Activated CD4-positive, alpha-beta memory T cell treated with anti-CD3 and anti-CD28 coated beads for 36 hours (primary cell): ENCODE results near the gene CRYBG3. TPM values are rescaled to one million over a fixed set of nuclear protein-coding genes. Genes with fewer than 3 reads are reported as not detected.

Experiments
- CTCF ChIA-PET: fragments of 350-600 bp; sonication (Branson Sonifier 250); formaldehyde crosslinking; loops from one replicate; lab custom pipeline; 2021; ENCODE audit warnings: antibody characterized with exemption, inconsistent platforms; lab: Charles Lee
- POLR2A ChIA-PET: fragments of 350-600 bp; sonication (Branson Sonifier 250); formaldehyde crosslinking; loops from one replicate; lab custom pipeline; 2021; ENCODE audit warnings: antibody characterized with exemption; lab: Charles Lee
- DNase-seq: peaks from one replicate; pipeline ENCODE4 v3.0.0-alpha.2; 2020
- H3K27ac Mint-ChIP-seq: one replicate; pipeline ENCODE4 v1.8.0; 2021; ENCODE audit warnings: mixed read lengths
- H3K27me3 Mint-ChIP-seq: one replicate; pipeline ENCODE4 v1.8.0; 2021; ENCODE audit warnings: mixed read lengths
- H3K36me3 Mint-ChIP-seq: one replicate; pipeline ENCODE4 v1.8.0; 2021; ENCODE audit warnings: mixed read lengths
- H3K4me1 Mint-ChIP-seq: one replicate; pipeline ENCODE4 v1.8.0; 2021; ENCODE audit warnings: low read depth, mixed read lengths
- H3K4me3 Mint-ChIP-seq: one replicate; pipeline ENCODE4 v1.8.0; 2021; ENCODE audit warnings: mild to moderate bottlenecking, mixed read lengths
- H3K9me3 Mint-ChIP-seq: one replicate; pipeline ENCODE4 v1.8.0; 2021; ENCODE audit warnings: mixed read lengths
- intact Hi-C: fragments of 100-400 bp; cut with micrococcal nuclease; formaldehyde crosslinking; loops from one replicate; pipeline ENCODE4 v1.15.1; 2023
- total RNA-seq, 2 experiments: library from RNA; stranded (reverse); gene quantifications; one replicate each; pipeline ENCODE4 v1.2.3, GENCODE V29; 2021

CRYBG3 gene
- total RNA-seq, 2 experiments from 2014 or later = 6.4 to 6.9 TPM

DNA sequence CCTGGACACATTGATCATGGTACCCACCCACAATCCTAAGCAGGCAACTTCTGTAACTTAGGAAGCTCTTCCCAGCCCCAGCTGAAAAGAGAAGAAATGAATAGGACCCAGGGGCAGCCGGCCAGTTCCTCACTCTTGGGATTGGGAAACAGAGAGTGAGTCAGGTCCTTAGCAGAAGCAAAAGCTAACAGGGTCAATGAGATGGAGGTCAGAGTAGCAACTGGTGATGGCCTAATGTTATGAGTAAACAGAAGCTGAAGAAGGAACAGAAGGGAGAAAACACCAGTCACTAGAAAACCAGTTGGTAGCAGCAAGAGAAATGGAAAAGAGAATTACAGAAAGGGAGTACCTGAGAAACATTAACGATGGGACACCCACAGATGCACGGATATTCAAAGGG is 130.5 kb downstream of the CRYBG3 start:
- Mint-ChIP-seq H3K27me3 (no peaks in the 10 kb centered on the region), H3K36me3 (peaks cover 62% of the 10 kb centered on the region), H3K27ac (no peak overlapping the region), H3K4me1 (no peaks in the 10 kb centered on the region), H3K9me3 (no peaks in the 10 kb centered on the region), H3K4me3 (no peak overlapping the region)
- POLR2A ChIA-PET = no interaction called here
- CTCF ChIA-PET = interaction anchor here (0.6 to 1.5 kb wide), 2 partner anchors 71 to 159 kb away, joined by 3 to 6 read pairs; no protein-coding TSS in a partner anchor
- DNase-seq = no peak
- intact Hi-C loops = no loop called here

DNA sequence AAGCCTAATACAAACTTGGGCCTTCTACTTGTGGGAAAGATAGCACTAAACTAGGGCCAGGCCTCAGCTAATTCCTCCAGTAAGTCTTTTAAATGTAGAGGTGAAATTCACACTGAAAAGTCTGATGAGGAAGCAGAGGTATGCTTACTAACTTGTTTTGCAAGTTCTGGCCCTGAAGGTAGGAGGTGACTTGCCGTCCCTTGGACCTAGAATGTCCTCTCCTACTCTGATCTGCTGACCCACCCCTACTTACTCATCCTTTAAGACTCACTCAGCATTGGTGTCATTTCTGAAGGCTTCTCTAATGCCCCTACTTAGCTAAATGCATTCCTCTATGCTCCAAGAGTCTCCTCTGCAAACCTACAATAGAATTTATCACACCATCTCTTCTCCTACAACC is 131.1 kb downstream of the CRYBG3 start:
- intact Hi-C loops = no loop called here
- Mint-ChIP-seq H3K4me3 (no peak overlapping the region), H3K9me3 (no peaks in the 10 kb centered on the region), H3K4me1 (no peaks in the 10 kb centered on the region), H3K27me3 (no peaks in the 10 kb centered on the region), H3K27ac (no peak overlapping the region), H3K36me3 (peaks cover 64% of the 10 kb centered on the region)
- POLR2A ChIA-PET = no interaction called here
- CTCF ChIA-PET = interaction anchor here (0.6 to 1.5 kb wide), 2 partner anchors 71 to 159 kb away, joined by 3 to 6 read pairs; no protein-coding TSS in a partner anchor
- DNase-seq = no peak

DNA sequence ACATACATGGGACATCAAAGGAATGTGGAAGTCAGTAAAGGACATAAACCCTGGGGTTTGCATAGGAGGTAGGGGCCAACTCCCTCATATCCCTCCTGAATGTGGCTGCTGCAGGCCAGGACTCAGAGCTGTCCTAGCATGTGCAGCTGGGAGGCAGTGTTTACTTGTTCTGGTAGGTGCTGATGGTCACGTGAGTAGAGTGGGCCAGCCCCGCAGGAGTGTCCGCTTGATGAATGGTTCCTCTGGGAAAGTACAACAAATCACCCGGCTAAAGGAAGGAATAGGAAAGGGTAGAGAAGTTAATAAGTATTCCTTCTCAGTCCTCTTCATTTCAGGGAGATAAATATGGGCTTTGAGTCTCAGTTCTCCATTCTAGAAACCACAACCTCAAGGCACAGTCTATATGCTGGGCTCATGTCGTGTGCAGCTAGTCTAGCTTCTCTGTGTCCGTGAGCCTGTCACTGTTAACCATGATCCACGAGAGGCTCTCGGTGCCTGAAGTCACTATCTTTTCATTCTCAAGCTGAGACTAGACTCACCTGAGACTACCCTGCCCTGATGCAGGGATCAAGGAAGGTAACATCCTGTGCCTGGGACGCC is 132.5 kb downstream of the CRYBG3 start:
- CTCF ChIA-PET = interaction anchor here (1.3 kb wide), 1 partner anchor 68 kb away, joined by 5 read pairs; no protein-coding TSS in a partner anchor
- Mint-ChIP-seq H3K27ac (no peak overlapping the region), H3K36me3 (peaks cover 62% of the 10 kb centered on the region), H3K4me3 (no peak overlapping the region), H3K9me3 (no peaks in the 10 kb centered on the region), H3K4me1 (no peaks in the 10 kb centered on the region), H3K27me3 (no peaks in the 10 kb centered on the region)
- DNase-seq = no peak
- POLR2A ChIA-PET = interaction anchor here (0.6 kb wide), 1 partner anchor 40 kb away, joined by 4 read pairs; no protein-coding TSS in a partner anchor
- intact Hi-C loops = no loop called here

DNA sequence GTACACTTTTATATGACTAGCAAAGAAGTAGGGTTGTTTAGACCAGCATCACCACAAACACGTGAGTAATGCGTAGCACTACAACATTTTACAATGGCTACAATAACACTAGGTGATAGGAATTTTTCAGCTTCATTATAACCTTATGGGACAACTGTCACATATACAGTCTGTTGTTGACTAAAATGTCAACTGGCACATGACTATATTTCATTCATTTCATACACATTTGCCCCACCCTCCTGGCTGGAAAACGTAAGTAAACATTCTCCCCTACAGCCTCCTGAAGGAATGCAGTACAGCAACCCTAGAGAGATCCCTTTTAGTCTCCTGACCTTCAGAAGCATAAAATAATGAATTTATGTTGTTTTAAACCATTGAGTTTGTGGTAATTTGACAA is 134.2 kb downstream of the CRYBG3 start:
- no peaks in the 10 kb centered on the region for H3K4me1 Mint-ChIP-seq
- H3K4me3 Mint-ChIP-seq = no peak overlapping the region
- H3K27me3 Mint-ChIP-seq = no peaks in the 10 kb centered on the region
- intact Hi-C loops = loop anchor here (1.0 kb wide), 1 partner anchor 15 kb away; no protein-coding TSS in a partner anchor
- H3K36me3 Mint-ChIP-seq = peaks cover 48% of the 10 kb centered on the region
- DNase-seq = no peak
- no peaks in the 10 kb centered on the region for H3K9me3 Mint-ChIP-seq
- ChIA-PET POLR2A (no interaction called here), CTCF (interaction anchor here (0.9 to 1.4 kb wide), 2 partner anchors 11 to 13 kb away, joined by 3 read pairs; no protein-coding TSS in a partner anchor)
- H3K27ac Mint-ChIP-seq = no peak overlapping the region

DNA sequence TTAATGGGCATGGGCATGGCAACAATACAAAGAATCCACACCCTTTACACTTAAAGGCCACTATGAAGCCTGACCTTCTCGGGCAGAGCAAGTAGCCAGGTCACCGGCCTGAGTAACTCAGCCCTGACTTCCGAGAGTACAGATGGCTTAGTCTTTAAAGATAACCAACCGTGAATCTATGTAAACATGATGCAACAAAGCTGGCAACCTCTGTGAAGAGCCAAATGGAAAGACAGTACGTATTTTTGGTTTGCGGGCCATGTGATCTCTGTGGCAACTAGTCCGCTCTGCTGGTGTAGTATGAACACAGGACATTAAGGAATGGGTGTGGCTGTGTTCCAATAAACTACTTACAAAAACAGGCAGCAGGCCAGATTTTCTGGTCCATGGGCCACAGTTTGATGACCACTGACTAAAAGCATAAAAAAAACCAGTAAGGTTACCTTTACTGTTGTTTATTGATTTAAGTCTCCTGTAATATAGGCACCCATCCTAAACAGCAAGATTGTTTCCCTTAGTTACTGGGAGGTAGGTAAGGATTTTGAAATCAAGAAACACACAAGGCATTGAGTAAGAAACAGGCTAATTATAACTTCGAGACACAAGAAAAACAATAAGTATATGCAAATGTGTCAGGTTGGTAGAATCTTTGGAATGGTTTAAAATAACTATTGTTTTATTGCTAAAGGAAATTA is 136.0 kb downstream of the CRYBG3 start:
- CTCF ChIA-PET = interaction anchor here (1.4 kb wide), 1 partner anchor 14 kb away, joined by 3 read pairs; no protein-coding TSS in a partner anchor
- H3K4me1 Mint-ChIP-seq = peaks cover 9% of the 10 kb centered on the region
- H3K27me3 Mint-ChIP-seq = no peaks in the 10 kb centered on the region
- no peak overlapping the region for H3K27ac Mint-ChIP-seq
- no peak for DNase-seq
- H3K36me3 Mint-ChIP-seq = peaks cover 46% of the 10 kb centered on the region
- POLR2A ChIA-PET = no interaction called here
- no peaks in the 10 kb centered on the region for H3K9me3 Mint-ChIP-seq
- no peak overlapping the region for H3K4me3 Mint-ChIP-seq
- intact Hi-C loops = no loop called here

DNA sequence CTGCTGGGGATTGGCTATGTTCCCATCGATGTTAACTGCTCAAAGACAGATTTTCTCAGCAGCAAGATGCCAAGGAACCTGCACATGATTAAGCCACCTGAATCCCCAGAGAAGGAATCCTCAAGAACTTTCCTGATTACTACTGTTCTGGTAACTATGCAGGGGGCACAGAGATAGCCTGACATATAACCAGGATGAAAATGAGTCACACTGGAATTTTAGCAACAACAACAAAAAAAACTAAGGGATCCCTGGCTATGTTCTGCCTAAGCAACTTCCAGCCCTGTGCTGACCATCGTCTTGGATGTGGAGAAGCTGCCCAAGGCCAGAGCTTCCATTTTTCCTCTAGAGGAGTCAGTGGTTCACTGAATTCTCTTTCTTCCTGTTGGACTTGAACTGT is 136.6 kb downstream of the CRYBG3 start:
- POLR2A ChIA-PET = no interaction called here
- H3K36me3 Mint-ChIP-seq = peaks cover 42% of the 10 kb centered on the region
- H3K9me3 Mint-ChIP-seq = no peaks in the 10 kb centered on the region
- intact Hi-C loops = no loop called here
- CTCF ChIA-PET = no interaction called here
- no peak overlapping the region for H3K4me3 Mint-ChIP-seq
- no peaks in the 10 kb centered on the region for H3K27me3 Mint-ChIP-seq
- no peak for DNase-seq
- no peak overlapping the region for H3K27ac Mint-ChIP-seq
- peaks cover 11% of the 10 kb centered on the region for H3K4me1 Mint-ChIP-seq

DNA sequence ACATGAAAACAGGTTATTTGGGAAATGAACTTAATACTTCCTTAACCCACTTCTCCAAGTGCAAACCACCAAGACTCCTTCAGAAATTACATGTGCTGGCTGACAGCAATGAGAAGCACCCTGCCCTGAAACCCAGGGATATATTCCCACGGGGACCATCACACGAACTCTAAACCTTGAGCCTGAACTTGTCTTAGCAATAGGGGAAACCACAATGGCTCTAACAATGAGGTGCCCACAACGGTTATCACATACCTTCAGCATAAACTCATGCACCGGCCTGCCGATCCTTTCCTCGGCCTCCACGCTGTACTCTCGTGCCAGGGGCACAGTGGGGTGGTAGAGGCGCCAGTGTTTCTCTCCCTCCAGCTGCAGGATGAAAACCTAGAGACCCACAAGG is 137.0 kb downstream of the CRYBG3 start:
- CTCF ChIA-PET = no interaction called here
- peaks cover 15% of the 10 kb centered on the region for H3K4me1 Mint-ChIP-seq
- DNase-seq = no peak
- H3K36me3 Mint-ChIP-seq = peaks cover 42% of the 10 kb centered on the region
- no peaks in the 10 kb centered on the region for H3K27me3 Mint-ChIP-seq
- intact Hi-C loops = no loop called here
- POLR2A ChIA-PET = no interaction called here
- no peak overlapping the region for H3K4me3 Mint-ChIP-seq
- H3K27ac Mint-ChIP-seq = no peak overlapping the region
- H3K9me3 Mint-ChIP-seq = no peaks in the 10 kb centered on the region

DNA sequence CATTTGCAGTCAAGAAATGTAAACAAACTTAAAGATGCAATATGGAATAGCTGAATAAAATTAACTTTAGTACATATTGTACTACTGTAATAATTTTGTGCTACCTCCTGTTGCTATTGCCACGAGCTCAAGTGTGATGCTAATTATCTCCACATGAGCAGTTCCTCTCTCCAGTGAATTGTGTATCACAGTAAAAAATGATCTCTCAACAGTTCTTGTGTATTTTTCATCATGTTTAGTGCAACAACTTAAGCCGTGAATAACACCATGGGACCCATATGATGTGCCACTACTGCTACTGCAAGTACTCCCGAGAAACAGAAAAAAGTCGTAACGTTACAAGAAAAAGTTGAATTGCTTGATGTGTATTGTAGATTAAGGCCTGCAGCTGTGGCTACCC is 138.1 kb downstream of the CRYBG3 start:
- intact Hi-C loops = no loop called here

DNA sequence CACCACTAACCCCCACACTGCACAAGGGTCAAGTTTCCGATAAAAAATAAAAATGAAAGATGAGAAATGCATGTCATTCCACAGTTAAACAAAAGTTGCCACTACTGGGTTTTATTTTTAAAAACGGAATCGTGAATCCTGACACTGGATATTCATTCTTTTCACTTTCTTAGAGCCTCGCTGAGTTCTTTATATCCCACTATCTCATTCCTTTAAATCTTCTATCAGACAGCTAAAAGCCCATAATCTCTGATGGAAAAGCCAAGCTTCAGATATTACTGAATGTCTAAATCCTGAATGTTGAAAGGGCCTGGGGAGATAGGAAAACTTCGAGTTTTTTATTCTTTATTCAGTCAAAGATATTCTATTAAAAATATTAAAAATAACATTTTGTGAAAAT is 138.7 kb downstream of the CRYBG3 start:
- H3K36me3 Mint-ChIP-seq = peaks cover 39% of the 10 kb centered on the region
- no peak overlapping the region for H3K27ac Mint-ChIP-seq
- ChIA-PET CTCF (no interaction called here), POLR2A (no interaction called here)
- H3K4me1 Mint-ChIP-seq = peaks cover 25% of the 10 kb centered on the region
- H3K4me3 Mint-ChIP-seq = no peak overlapping the region
- no peak for DNase-seq
- H3K27me3 Mint-ChIP-seq = no peaks in the 10 kb centered on the region
- no peaks in the 10 kb centered on the region for H3K9me3 Mint-ChIP-seq
- intact Hi-C loops = no loop called here

More for the DNA sequence above, 138.1 kb downstream of the CRYBG3 start:
- H3K4me3 Mint-ChIP-seq = no peak overlapping the region
- no peaks in the 10 kb centered on the region for H3K9me3 Mint-ChIP-seq
- ChIA-PET POLR2A (no interaction called here), CTCF (no interaction called here)
- peaks cover 42% of the 10 kb centered on the region for H3K36me3 Mint-ChIP-seq
- H3K27ac Mint-ChIP-seq = no peak overlapping the region
- H3K27me3 Mint-ChIP-seq = no peaks in the 10 kb centered on the region
- H3K4me1 Mint-ChIP-seq = peaks cover 24% of the 10 kb centered on the region
- no peak for DNase-seq

DNA sequence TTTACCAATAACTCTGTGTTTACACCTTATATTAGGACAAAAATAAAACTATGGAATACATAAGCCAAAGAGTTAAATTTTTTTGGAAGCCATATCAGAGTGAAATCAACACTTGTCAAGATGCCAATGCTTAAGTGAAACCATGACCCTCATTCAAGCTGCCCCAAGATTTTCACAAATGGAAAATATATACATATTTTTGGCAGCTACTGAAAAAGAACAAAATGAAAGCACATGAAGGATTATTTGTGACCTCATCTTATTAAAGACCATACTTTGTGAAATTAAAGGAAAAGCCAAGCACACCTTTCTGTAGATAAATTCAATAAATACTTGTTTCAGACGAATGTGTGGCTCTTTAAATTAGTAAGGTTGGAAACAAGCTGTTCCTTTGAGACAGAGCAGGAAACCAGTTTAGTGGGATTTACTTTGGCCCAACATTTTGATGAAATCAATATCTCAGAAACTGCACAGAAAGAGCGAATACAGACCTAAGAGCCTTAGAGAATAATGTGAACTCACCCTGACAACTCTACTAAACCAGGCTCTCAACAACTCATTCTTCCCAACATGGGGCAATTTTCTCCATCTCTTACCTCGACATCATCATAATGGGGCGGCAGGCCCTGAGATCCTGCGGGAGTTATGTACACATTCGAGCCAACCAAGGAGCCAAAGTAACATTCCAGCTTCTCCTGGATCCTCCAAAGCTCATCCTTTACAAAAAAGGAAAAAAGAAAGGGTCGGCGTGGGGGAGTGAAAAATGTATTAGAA is 139.4 kb downstream of the CRYBG3 start:
- peaks cover 29% of the 10 kb centered on the region for H3K4me1 Mint-ChIP-seq
- H3K27ac Mint-ChIP-seq = no peak overlapping the region
- ChIA-PET POLR2A (no interaction called here), CTCF (no interaction called here)
- no peak overlapping the region for H3K4me3 Mint-ChIP-seq
- DNase-seq = no peak
- intact Hi-C loops = no loop called here
- H3K9me3 Mint-ChIP-seq = no peaks in the 10 kb centered on the region
- no peaks in the 10 kb centered on the region for H3K27me3 Mint-ChIP-seq
- peaks cover 43% of the 10 kb centered on the region for H3K36me3 Mint-ChIP-seq

DNA sequence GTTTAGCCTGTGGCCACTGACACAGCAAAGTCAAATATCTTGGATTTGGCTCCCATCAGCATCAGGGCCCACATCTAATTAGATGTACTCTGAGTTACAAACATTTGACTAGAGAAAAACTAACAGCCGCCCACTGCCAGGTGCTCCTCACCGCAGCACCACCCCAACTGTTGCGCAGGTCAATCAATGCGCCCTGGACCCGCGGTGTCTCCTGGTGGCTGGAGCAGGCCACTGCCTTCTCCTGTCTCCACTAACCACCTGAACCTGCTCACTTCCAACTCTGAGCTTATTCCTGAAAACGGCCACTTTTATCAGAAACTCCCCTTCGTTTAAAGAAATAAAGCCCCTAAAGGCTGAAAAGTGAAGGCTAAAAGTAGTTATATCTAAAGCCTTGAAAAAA is 146.2 kb downstream of the CRYBG3 start:
- Mint-ChIP-seq H3K27ac (no peak overlapping the region), H3K4me1 (peaks cover 73% of the 10 kb centered on the region), H3K9me3 (no peaks in the 10 kb centered on the region), H3K36me3 (peaks cover 31% of the 10 kb centered on the region), H3K27me3 (no peaks in the 10 kb centered on the region), H3K4me3 (no peak overlapping the region)
- DNase-seq = no peak
- POLR2A ChIA-PET = interaction anchor here (1.0 kb wide), 1 partner anchor 23 kb away, joined by 3 read pairs; no protein-coding TSS in a partner anchor
- intact Hi-C loops = no loop called here
- CTCF ChIA-PET = interaction anchor here (0.8 to 4.8 kb wide), 5 partner anchors 12 to 144 kb away, joined by 3 to 53 read pairs (median 3); no protein-coding TSS in a partner anchor

DNA sequence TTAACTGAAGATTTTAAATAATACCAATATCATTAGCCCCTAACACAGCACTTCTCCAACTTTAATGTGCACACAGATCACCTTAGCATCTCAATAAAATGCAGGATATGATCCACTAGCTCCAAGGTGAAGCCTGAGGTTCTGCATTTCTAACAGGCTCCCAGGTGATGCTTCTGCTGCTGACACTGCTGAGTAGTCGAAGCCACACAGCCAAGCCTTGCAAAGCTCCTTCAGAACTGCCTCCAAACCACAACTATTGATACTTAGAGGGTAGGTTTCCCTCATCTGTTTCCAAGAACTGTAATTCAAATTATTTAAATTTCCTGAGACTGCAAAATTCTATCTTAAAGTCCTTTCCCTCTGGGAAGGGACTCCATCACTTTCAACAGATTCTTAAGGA is 146.6 kb downstream of the CRYBG3 start:
- no peak for DNase-seq
- Mint-ChIP-seq H3K9me3 (no peaks in the 10 kb centered on the region), H3K4me3 (no peak overlapping the region), H3K27me3 (no peaks in the 10 kb centered on the region), H3K36me3 (peaks cover 31% of the 10 kb centered on the region), H3K4me1 (peaks cover 72% of the 10 kb centered on the region), H3K27ac (no peak overlapping the region)
- intact Hi-C loops = no loop called here
- CTCF ChIA-PET = interaction anchor here (0.9 to 4.8 kb wide), 4 partner anchors 55 to 144 kb away, joined by 3 to 53 read pairs (median 4); no protein-coding TSS in a partner anchor
- POLR2A ChIA-PET = interaction anchor here (0.7 to 1.0 kb wide), 2 partner anchors 23 to 26 kb away, joined by 3 read pairs; no protein-coding TSS in a partner anchor
